Calu3 (cell line): ENCODE data around the gene GPSM1. TPM values are rescaled to one million over a fixed set of nuclear protein-coding genes. Genes with fewer than 3 reads are reported as not detected.
A peak's percentile ranks its signal among the peaks of the same experiment; 100 is the strongest.

Experiments
- BruUV-seq: library from RNA; stranded (reverse); fragments of 400-500 nt; replicated peaks from 2 replicates; lab custom pipeline; 2021; lab: Mats Ljungman, UMichigan
- CTCF ChIA-PET: fragments of 300-600 bp; sonication (Branson Sonifier 250); formaldehyde crosslinking; loops from one replicate; lab custom pipeline; 2022; ENCODE audit warnings: antibody characterized with exemption; lab: Charles Lee
- DNase-seq: peaks from one replicate; pipeline ENCODE4 v3.0.0; 2022
- H3K27ac Mint-ChIP-seq: one replicate; pipeline ENCODE4 v1.8.0; 2022; ENCODE audit warnings: mixed read lengths; ENCODE audit not compliant: unreplicated experiment
- H3K27me3 Mint-ChIP-seq: one replicate; pipeline ENCODE4 v1.8.0; 2022; ENCODE audit warnings: mixed read lengths; ENCODE audit not compliant: unreplicated experiment
- H3K36me3 Mint-ChIP-seq: one replicate; pipeline ENCODE4 v1.8.0; 2022; ENCODE audit warnings: mild to moderate bottlenecking, moderate library complexity, mixed read lengths; ENCODE audit not compliant: insufficient read depth, unreplicated experiment
- H3K4me1 Mint-ChIP-seq: one replicate; pipeline ENCODE4 v1.8.0; 2022; ENCODE audit warnings: mild to moderate bottlenecking, low read depth, mixed read lengths; ENCODE audit not compliant: unreplicated experiment
- H3K4me3 Mint-ChIP-seq: one replicate; pipeline ENCODE4 v1.8.0; 2022; ENCODE audit warnings: mild to moderate bottlenecking, low read depth, moderate library complexity, mixed read lengths; ENCODE audit not compliant: unreplicated experiment
- H3K9me3 Mint-ChIP-seq: one replicate; pipeline ENCODE4 v1.8.0; 2022; ENCODE audit warnings: low read depth, mixed read lengths; ENCODE audit not compliant: unreplicated experiment
- CTCF ChIP-seq: fragments of 200-600 bp; IDR thresholded peaks from one replicate; pipeline ENCODE4 v1.8.0; 2022; ENCODE audit warnings: antibody characterized with exemption; ENCODE audit not compliant: unreplicated experiment
- intact Hi-C: fragments of 100-400 bp; cut with micrococcal nuclease; formaldehyde crosslinking; loops from one replicate; pipeline ENCODE4 v1.10.0; 2022; ENCODE audit not compliant: unreplicated experiment
- total RNA-seq: library from RNA; stranded (reverse); gene quantifications from 2 replicates; pipeline ENCODE4 v1.2.3, GENCODE V29; 2022

The GPSM1 gene
- total RNA-seq, 1 experiment from 2014 or later = 3.9 TPM

DNA sequence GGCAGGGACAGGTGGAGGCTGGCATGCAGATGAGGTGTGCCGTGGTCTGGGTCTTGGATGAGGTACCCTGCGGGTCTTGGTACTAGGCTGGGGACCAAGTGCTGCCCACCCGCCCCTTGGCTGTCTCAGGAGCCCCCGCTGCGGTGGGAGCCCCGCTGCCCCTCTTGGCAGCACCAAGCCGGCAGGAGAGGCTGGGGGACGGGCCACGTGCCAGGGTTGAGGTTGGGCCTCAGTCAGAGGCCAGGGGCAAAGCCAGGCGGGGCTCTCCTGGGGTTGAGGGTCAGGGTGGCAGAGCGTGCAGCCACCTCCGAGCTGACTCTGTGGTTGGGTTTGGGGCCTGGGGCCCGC lies 44.2 kb downstream of the GPSM1 start:
- no peaks in the 10 kb centered on the region for H3K9me3 Mint-ChIP-seq
- BruUV-seq = no TSS peak
- H3K27ac Mint-ChIP-seq = no peak overlapping the region
- H3K36me3 Mint-ChIP-seq = peaks cover 7% of the 10 kb centered on the region
- H3K4me3 Mint-ChIP-seq = no peak overlapping the region
- no peak for DNase-seq
- CTCF ChIA-PET = no interaction called here
- H3K4me1 Mint-ChIP-seq = no peaks in the 10 kb centered on the region
- TF ChIP-seq CTCF = no peak
- intact Hi-C loops = no loop called here
- H3K27me3 Mint-ChIP-seq = no peaks in the 10 kb centered on the region

DNA sequence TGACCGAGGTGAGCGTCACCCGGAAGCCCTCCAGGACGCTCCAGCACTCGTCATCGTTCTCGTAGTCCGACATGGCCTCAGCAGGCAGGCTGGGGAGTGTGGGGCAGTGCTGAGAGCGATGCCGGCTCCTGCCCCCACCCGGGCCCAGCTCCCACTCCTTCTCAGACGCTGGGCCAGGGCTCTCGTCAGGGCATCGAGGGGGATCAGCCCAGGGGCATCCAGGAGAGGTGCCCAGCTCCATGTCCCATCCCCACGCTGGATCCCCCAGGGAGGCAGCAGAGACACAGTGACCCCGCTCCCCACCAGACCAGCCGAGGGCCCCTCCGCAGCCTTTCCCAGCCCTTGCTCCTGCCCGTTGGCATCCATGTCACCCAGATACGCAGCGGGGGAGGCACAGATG lies 44.7 kb downstream of the GPSM1 start:
- Mint-ChIP-seq H3K27ac (no peak overlapping the region), H3K4me1 (no peaks in the 10 kb centered on the region), H3K36me3 (peaks cover 6% of the 10 kb centered on the region), H3K27me3 (no peaks in the 10 kb centered on the region), H3K4me3 (peak overlapping the region; percentile 26), H3K9me3 (no peaks in the 10 kb centered on the region)
- CTCF ChIA-PET = interaction anchor here (0.5 to 1.5 kb wide), 3 partner anchors 9 to 150 kb away, joined by 6 to 9 read pairs (median 6); no protein-coding TSS in a partner anchor
- intact Hi-C loops = loop anchor here (2.0 kb wide), 1 partner anchor 33 kb away; no protein-coding TSS in a partner anchor
- TF ChIP-seq CTCF = no peak
- BruUV-seq = no TSS peak
- DNase-seq = no peak

DNA sequence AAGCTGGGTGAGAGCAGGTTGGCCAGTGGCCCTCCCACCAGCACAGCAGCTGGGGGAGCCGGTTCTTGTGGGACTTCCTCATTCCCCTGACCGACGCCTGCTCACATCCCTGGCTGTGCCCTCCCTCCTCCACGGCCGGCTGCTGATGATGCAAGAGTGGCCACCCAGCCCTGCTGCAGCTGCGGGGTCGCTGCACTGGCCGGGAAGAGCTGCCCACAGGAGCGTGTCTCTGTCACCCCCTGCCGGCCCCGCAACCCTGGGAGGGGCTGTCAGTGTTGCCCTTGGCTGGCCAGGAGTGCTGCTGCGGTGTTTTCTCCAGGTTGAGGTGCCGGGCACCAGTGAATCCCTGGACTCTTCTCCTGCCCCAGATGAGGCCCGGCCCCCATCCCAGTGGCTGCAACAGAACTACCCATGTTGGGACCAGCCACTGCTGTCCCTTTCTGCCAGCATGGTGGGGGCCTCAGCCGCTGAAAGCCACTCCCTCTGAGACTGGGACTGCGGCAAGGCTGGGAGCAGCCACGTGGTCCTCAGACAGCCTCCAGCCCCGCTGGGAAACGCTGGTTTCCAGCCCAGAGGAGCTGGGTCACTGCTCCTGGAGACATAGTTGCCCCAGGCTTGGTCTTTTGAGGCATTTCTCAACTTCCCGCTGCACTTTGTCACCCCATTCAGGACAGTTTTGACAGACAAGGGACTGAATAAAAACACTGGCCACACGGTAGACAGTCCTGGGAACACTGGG lies 45.4 kb downstream of the GPSM1 start:
- H3K27me3 Mint-ChIP-seq = no peaks in the 10 kb centered on the region
- intact Hi-C loops = loop anchor here (2.0 kb wide), 1 partner anchor 34 kb away; no protein-coding TSS in a partner anchor
- no peak for TF ChIP-seq CTCF
- H3K27ac Mint-ChIP-seq = peak overlapping the region; percentile 52
- DNase-seq = peak; percentile 81
- H3K36me3 Mint-ChIP-seq = peaks cover 1% of the 10 kb centered on the region
- no TSS peak for BruUV-seq
- no peaks in the 10 kb centered on the region for H3K4me1 Mint-ChIP-seq
- CTCF ChIA-PET = interaction anchor here (1.2 to 1.5 kb wide), 2 partner anchors 10 to 27 kb away, joined by 6 read pairs; no protein-coding TSS in a partner anchor
- H3K4me3 Mint-ChIP-seq = peak overlapping the region; percentile 26
- no peaks in the 10 kb centered on the region for H3K9me3 Mint-ChIP-seq

DNA sequence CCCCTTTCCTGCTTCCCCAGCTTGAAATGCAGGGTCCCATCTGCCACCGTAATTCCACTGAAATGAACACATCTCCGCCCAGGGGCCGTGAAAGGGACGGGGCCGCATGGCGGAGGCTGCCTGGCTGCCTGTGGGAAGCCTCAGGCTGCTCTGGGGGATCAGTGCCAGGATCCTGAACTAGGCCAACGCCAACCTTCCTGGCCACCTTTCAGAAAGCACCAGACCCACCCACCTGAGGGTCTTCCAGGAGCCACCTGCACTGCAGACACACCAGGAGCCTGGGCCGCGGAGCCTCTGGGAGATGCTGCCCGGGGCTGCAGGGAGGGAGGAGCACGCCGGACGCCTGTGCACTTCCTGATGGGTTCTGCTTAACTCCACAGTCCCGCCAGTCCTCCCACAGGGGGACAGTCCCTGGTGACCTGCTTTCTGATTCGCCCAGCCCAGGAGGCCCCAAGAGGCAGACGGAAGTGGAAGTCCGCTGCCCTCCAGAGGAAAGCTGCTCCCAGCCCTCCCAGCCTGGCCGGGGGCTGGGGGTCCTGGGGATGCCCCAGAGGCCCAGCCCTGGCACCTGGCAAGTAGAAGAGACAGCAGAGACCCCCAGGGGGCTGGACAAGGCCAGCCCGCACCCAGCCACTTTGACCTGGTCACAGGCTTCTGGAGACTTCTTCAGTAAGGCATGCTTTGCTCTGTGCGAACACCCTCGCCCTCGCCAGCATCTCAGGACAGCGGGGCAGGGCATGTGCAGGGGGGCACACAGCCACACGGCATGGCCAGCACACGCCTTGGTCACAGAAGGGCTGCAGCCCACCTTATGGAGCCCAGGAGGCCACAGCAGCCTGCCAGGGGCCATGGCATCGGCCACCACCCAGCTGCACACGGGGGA lies 46.2 kb downstream of the GPSM1 start, which contains the start of gene CARD9:
Gene CARD9 (minus strand): TSS at position 370 of the 883 bp plus-strand sequence. CDS start 1,591 bp downstream, outside the sequence.
- intact Hi-C loops = loop anchor here (2.0 kb wide), 1 partner anchor 35 kb away; no protein-coding TSS in a partner anchor
- Mint-ChIP-seq H3K27me3 (no peaks in the 10 kb centered on the region), H3K4me1 (no peaks in the 10 kb centered on the region), H3K9me3 (no peaks in the 10 kb centered on the region), H3K4me3 (peak within 1 kb of the TSS; percentile 26), H3K27ac (peak within 1 kb of the TSS; percentile 52), H3K36me3 (no peaks in the 10 kb centered on the region)
- TF ChIP-seq CTCF = no peak
- CTCF ChIA-PET = interaction anchor here (1.5 kb wide), 1 partner anchor 11 kb away, joined by 6 read pairs; no protein-coding TSS in a partner anchor
- BruUV-seq = no TSS peak
- DNase-seq = no peak
